Activated naive CD8-positive, alpha-beta T cell treated with anti-CD3 and anti-CD28 coated beads for 36 hours (primary cell): ENCODE measurements around the gene ACSS2. TPM values are rescaled to one million over a fixed set of nuclear protein-coding genes. Genes with fewer than 3 reads are reported as not detected.

Experiments
- DNase-seq: peaks from one replicate; pipeline ENCODE4 v3.0.0; 2021
- H3K27ac Mint-ChIP-seq: one replicate; pipeline ENCODE4 v1.8.0; 2022; ENCODE audit warnings: mild to moderate bottlenecking, moderate library complexity, mixed read lengths
- H3K27me3 Mint-ChIP-seq: one replicate; pipeline ENCODE4 v1.8.0; 2022; ENCODE audit warnings: mild to moderate bottlenecking, mixed read lengths
- H3K36me3 Mint-ChIP-seq: one replicate; pipeline ENCODE4 v1.8.0; 2021; ENCODE audit warnings: mild to moderate bottlenecking, mixed read lengths
- H3K4me1 Mint-ChIP-seq: one replicate; pipeline ENCODE4 v1.8.0; 2021; ENCODE audit warnings: mixed read lengths
- H3K4me3 Mint-ChIP-seq: one replicate; pipeline ENCODE4 v1.8.0; 2022; ENCODE audit warnings: mild to moderate bottlenecking, moderate library complexity, mixed read lengths
- H3K9me3 Mint-ChIP-seq: one replicate; pipeline ENCODE4 v1.8.0; 2022; ENCODE audit warnings: mixed read lengths
- total RNA-seq, 2 experiments: library from RNA; stranded (reverse); gene quantifications; one replicate each; pipeline ENCODE4 v1.2.3, GENCODE V29; 2021

The ACSS2 gene
- total RNA-seq, 2 experiments from 2014 or later: 8.7 to 11.0 TPM

GRCh38 chr20:34945315-34946077, 69.1 kb downstream of the ACSS2 start:
- no peak for DNase-seq
- H3K27ac Mint-ChIP-seq: no peak overlapping the region
- no peak overlapping the region for H3K4me3 Mint-ChIP-seq
- H3K9me3 Mint-ChIP-seq: no peaks in the 10 kb centered on the region
- H3K27me3 Mint-ChIP-seq: no peaks in the 10 kb centered on the region
- H3K4me1 Mint-ChIP-seq: peaks cover 4% of the 10 kb centered on the region
- H3K36me3 Mint-ChIP-seq: peaks cover 18% of the 10 kb centered on the region

GRCh38 chr20:34946661-34947060, 70.2 kb downstream of the ACSS2 start:
- Mint-ChIP-seq H3K9me3 (no peaks in the 10 kb centered on the region), H3K27ac (no peak overlapping the region), H3K36me3 (peaks cover 18% of the 10 kb centered on the region), H3K27me3 (no peaks in the 10 kb centered on the region), H3K4me3 (no peak overlapping the region), H3K4me1 (peaks cover 4% of the 10 kb centered on the region)
- DNase-seq: no peak

GRCh38 chr20:34947336-34947735, 70.9 kb downstream of the ACSS2 start:
- peaks cover 4% of the 10 kb centered on the region for H3K4me1 Mint-ChIP-seq
- no peaks in the 10 kb centered on the region for H3K9me3 Mint-ChIP-seq

DNA sequence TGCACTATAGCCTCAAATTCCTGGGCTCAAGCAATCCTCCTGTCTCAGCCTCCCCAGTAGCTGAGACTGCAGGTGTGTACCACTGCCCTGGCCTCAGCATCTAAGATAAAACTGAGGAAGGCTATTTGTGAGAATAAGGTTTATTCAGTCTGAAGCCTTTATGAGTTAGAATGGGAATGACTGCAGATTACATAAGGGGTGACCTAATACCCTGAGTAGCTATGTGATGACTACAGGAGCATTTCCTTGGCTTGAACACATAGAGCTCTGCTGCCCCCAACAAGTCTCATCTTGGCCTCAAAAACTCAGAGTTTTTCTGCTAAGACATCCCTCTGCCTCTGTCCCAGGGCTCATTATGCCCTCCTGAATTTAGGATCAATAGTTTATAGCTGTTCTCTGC, 71.6 kb downstream of the ACSS2 start:
- H3K27me3 Mint-ChIP-seq: no peaks in the 10 kb centered on the region
- peaks cover 15% of the 10 kb centered on the region for H3K36me3 Mint-ChIP-seq
- no peaks in the 10 kb centered on the region for H3K9me3 Mint-ChIP-seq
- no peak for DNase-seq
- H3K27ac Mint-ChIP-seq: no peak overlapping the region
- no peak overlapping the region for H3K4me3 Mint-ChIP-seq
- peaks cover 5% of the 10 kb centered on the region for H3K4me1 Mint-ChIP-seq

More at GRCh38 chr20:34947336-34947735, 70.9 kb downstream of the ACSS2 start:
- Mint-ChIP-seq H3K36me3 (peaks cover 18% of the 10 kb centered on the region), H3K27me3 (no peaks in the 10 kb centered on the region), H3K27ac (no peak overlapping the region), H3K4me3 (no peak overlapping the region)
- DNase-seq: no peak

DNA sequence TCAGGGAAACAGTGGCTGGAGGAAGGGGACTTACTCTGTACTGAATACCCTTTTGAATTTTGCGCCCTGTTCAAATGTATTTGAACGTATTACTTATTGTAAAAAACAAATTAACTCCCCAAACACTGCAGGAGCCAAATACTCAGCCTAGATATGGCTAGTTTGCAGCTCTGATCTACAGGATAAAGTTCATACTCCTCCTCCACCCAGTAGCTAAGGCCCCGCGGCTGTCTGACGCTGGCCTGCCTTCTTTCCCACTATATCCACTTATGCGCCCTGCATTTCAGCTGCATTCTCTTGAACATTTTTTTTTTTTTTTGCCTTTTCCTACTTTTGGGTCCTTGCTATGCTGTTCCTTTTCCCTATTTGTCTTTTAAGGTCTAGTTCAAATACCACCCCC, 72.7 kb downstream of the ACSS2 start:
- Mint-ChIP-seq H3K36me3 (peaks cover 9% of the 10 kb centered on the region), H3K27me3 (no peaks in the 10 kb centered on the region), H3K4me1 (peaks cover 5% of the 10 kb centered on the region), H3K4me3 (no peak overlapping the region), H3K9me3 (no peaks in the 10 kb centered on the region), H3K27ac (no peak overlapping the region)
- no peak for DNase-seq

DNA sequence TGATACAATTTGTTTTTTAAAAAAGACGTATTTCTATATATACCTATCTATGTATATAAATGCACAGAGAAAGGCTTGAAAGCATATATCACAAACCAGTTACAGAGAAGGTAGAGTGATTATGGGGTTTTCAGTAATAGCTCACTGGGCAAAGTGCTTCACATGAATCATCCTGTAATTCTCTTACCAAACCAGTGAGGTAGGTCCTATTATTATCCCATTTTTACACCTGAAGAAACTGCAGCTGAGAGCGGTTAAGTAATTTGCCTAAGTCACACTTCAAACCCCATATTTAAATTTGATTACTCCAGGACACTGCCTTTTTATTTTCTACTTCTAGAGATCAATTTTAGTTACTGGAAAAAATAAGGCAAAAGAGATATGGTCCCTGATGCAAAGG, 74.8 kb downstream of the ACSS2 start:
- Mint-ChIP-seq H3K27ac (no peak overlapping the region), H3K27me3 (no peaks in the 10 kb centered on the region), H3K36me3 (peaks cover 12% of the 10 kb centered on the region), H3K4me1 (peaks cover 14% of the 10 kb centered on the region), H3K4me3 (no peak overlapping the region), H3K9me3 (no peaks in the 10 kb centered on the region)
- DNase-seq: no peak

DNA sequence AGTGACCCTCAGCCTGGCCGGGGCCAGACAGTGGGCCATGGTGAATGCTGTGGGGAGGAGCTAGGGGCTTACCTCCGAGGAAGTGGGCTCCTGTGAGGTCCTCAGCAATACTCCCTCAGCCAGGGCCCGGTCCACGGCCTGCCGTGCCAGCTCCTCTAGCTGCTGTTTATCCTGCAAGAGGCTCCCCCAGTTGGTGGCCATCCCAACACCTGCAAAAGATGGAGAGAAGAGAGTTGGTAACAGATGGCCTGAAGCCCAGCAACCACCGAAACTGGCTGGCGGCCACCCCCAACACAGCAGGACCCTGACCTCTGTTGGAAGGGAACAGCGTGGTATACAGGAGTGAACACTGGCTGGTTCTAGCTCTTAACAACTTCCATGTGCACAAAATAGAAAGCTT, 75.2 kb downstream of the ACSS2 start:
- no peak overlapping the region for H3K27ac Mint-ChIP-seq
- peaks cover 17% of the 10 kb centered on the region for H3K4me1 Mint-ChIP-seq
- no peaks in the 10 kb centered on the region for H3K9me3 Mint-ChIP-seq
- no peak for DNase-seq
- H3K4me3 Mint-ChIP-seq: no peak overlapping the region
- peaks cover 12% of the 10 kb centered on the region for H3K36me3 Mint-ChIP-seq
- H3K27me3 Mint-ChIP-seq: no peaks in the 10 kb centered on the region

DNA sequence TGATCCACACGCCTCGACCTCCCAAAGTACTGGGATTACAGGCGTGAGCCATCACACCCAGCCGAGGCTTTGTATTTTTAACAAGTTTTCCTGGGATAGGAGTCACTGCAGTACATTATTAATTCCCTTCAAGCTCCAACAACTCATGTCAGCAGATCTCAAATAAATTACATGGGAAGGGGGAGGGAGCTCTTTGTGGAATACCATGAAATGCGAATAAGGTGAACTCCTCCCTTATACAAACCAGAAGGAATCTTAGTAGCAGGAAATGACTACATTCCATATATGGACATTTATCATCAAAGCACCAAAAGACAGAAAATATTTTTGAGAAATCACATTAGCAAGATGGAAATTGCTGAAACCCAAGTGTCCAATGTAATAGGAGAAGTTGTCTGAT, 76.3 kb downstream of the ACSS2 start:
- H3K9me3 Mint-ChIP-seq: no peaks in the 10 kb centered on the region
- peaks cover 17% of the 10 kb centered on the region for H3K4me1 Mint-ChIP-seq
- no peak overlapping the region for H3K27ac Mint-ChIP-seq
- H3K27me3 Mint-ChIP-seq: no peaks in the 10 kb centered on the region
- no peak for DNase-seq
- peaks cover 12% of the 10 kb centered on the region for H3K36me3 Mint-ChIP-seq
- H3K4me3 Mint-ChIP-seq: no peak overlapping the region

- Mint-ChIP-seq H3K4me1 (peaks cover 17% of the 10 kb centered on the region), H3K36me3 (peaks cover 12% of the 10 kb centered on the region), H3K27ac (no peak overlapping the region), H3K9me3 (no peaks in the 10 kb centered on the region), H3K4me3 (peak overlapping the region; percentile 6), H3K27me3 (no peaks in the 10 kb centered on the region)
- DNase-seq: no peak
Observed at GRCh38 chr20:34953960-34954359, 77.5 kb downstream of the ACSS2 start.

DNA sequence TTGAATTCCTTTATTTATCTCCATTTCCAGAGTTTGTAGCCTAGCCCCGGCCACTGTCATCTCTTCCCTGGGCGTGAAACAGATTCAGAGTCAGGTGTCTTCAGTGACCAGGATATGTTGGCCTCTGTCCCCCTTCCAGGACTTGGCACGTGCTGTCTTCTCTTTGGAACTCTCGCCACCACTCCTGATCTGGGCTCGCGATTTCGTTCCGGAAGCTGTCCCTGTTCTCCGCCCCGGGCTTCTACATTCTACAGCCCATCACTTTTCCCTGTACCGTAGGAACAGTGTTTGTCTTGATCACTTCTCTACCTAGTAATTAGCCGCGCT, 78.5 kb downstream of the ACSS2 start:
- Mint-ChIP-seq H3K27ac (peak overlapping the region; percentile 98), H3K27me3 (no peaks in the 10 kb centered on the region), H3K36me3 (peaks cover 11% of the 10 kb centered on the region), H3K4me3 (peak overlapping the region; percentile 99), H3K9me3 (no peaks in the 10 kb centered on the region), H3K4me1 (peaks cover 17% of the 10 kb centered on the region)
- DNase-seq: no peak

DNA sequence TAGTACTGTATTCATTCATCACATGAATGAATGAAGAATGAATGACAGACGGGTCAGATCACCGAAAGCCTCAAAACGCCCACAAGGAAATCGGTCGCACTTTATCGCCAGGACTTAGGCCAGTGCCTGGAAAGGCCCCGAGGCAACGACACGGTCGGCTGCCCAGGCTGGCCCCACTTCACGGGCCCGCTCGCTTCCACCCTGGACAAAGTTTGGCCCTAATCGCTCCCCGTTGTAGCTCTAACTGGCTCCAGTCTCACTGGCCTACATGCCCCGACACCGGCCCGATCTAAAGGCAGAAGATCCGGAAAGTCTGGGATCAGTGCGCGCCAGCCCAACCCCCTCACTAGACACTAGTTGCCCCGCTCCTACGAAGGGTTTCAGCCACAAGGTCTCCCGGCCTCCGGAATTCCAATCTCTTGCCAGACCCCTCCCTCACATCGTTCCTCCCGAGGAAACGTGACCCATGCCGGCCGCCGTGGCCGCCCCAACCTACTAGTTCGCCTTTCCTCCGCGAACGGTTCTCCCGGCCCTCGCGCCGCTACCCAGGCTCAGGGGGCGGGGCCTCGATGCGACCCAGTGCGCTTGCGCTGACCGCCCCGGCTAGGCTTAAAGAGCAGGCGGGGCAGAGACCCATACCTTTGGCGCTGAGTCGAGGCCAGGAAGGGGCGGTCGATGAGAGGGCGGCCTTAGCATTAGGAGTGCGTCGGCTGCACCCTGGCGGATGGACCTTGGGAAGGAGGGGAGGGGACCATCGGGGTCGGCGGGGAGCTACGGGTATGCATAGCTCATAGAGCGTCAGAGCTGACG, 79.0 kb downstream of the ACSS2 start, which contains the start of the genes GSS and MYH7B:
TSS of gene GSS (minus strand) at position 576 of the 810 bp plus-strand sequence. CDS start 3,954 bp downstream, outside the sequence.
TSS of gene MYH7B (plus strand) at position 638 of the 810 bp plus-strand sequence. CDS start 22,138 bp downstream, outside the sequence.
- H3K27ac Mint-ChIP-seq: peak within 1 kb of the TSS; percentile 98
- no peaks in the 10 kb centered on the region for H3K9me3 Mint-ChIP-seq
- H3K4me3 Mint-ChIP-seq: peak within 1 kb of the TSS; percentile 99
- peak; percentile 98 for DNase-seq
- peaks cover 7% of the 10 kb centered on the region for H3K36me3 Mint-ChIP-seq
- no peaks in the 10 kb centered on the region for H3K27me3 Mint-ChIP-seq
- peaks cover 17% of the 10 kb centered on the region for H3K4me1 Mint-ChIP-seq

- H3K4me1 Mint-ChIP-seq: peaks cover 24% of the 10 kb centered on the region
- DNase-seq: no peak
- H3K27me3 Mint-ChIP-seq: no peaks in the 10 kb centered on the region
- H3K9me3 Mint-ChIP-seq: no peaks in the 10 kb centered on the region
- peak overlapping the region; percentile 99 for H3K4me3 Mint-ChIP-seq
- H3K27ac Mint-ChIP-seq: peak overlapping the region; percentile 98
- H3K36me3 Mint-ChIP-seq: peaks cover 7% of the 10 kb centered on the region
Observed at GRCh38 chr20:34956041-34956458, 79.6 kb downstream of the ACSS2 start.

DNA sequence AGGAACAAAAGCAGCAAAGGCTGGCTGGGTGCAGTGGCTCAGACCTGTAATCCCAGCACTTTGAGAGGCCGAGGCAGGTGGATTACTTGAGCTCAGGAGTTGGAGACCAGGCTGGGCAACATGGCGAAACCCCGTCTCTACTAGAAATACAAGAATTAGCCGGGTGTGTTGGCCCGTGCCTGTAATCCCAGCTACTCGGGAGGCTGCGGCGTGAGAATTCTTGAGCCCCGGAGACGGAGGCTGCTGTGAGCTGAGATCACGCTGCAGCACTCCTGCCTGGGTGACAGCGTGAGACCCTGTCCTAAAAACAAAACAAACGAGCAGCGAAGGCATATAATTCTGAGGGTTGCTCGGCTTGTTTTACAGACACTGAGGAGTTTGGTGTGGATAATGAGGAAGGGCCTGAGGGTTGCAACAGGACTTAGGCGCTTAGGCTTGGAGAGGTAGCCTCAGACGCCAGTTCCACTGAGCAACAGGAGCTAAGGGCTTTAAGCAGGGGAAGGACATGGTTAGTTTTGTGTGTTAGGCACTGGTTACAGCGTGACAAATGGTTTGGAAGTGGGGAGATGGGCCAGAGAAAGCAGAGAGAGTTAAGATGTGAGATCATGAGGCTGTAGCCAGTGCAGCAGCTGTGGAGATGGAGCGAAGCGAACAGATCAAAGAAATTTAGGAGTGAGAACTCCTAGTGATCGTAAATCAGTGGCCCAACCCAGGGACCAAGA, 80.5 kb downstream of the ACSS2 start:
- Mint-ChIP-seq H3K4me3 (no peak overlapping the region), H3K27me3 (no peaks in the 10 kb centered on the region), H3K36me3 (peaks cover 7% of the 10 kb centered on the region), H3K4me1 (peaks cover 24% of the 10 kb centered on the region), H3K27ac (no peak overlapping the region), H3K9me3 (no peaks in the 10 kb centered on the region)
- no peak for DNase-seq

- H3K4me1 Mint-ChIP-seq: peaks cover 7% of the 10 kb centered on the region
- no peaks in the 10 kb centered on the region for H3K27me3 Mint-ChIP-seq
- H3K9me3 Mint-ChIP-seq: no peaks in the 10 kb centered on the region
- no peaks in the 10 kb centered on the region for H3K36me3 Mint-ChIP-seq
- no peak overlapping the region for H3K4me3 Mint-ChIP-seq
- no peak overlapping the region for H3K27ac Mint-ChIP-seq
- DNase-seq: no peak
Observed at GRCh38 chr20:34964486-34964885, 88.1 kb downstream of the ACSS2 start.

DNA sequence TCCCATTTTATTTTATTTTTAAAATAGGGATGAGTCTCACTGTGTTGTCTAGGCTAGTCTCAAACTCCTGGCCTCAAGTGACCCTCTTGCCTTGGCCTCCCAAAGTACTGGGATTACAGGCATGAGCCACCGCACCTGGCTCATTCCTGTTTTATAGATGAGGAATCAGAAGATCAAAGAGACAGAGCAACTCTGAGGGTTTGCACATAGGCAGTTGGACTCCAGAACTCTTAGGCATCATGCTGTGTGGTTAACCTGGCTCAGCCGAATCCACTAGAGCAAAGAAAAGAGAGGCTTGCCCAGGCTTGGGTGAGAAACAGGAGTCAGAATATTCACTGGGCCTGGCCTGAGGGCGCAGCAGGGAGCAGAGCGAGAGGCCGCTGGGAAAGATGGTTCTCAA, 88.6 kb downstream of the ACSS2 start:
- Mint-ChIP-seq H3K36me3 (no peaks in the 10 kb centered on the region), H3K27me3 (no peaks in the 10 kb centered on the region), H3K4me1 (peaks cover 7% of the 10 kb centered on the region), H3K27ac (no peak overlapping the region), H3K4me3 (no peak overlapping the region), H3K9me3 (no peaks in the 10 kb centered on the region)
- DNase-seq: no peak
